Activated CD8-positive, alpha-beta T cell treated with anti-CD3 and anti-CD28 coated beads, Interleukin-2, amount 10 ng/mL, durations not matched to agents 7 days and 5 days (primary cell): Measurements from ENCODE around the gene CUBN. TPM values are rescaled to one million over a fixed set of nuclear protein-coding genes. Genes with fewer than 3 reads are reported as not detected.
"Not testable (repeated sequence)": the region's sequence is repeated elsewhere in the genome, so short reads cannot be mapped to it uniquely, and the experiment has no call there.

ENCODE experiments used
- ATAC-seq: fragments of 150-1000 bp; cut with Tn5 transposase; one replicate; pipeline ENCODE4 v1.10.0; 2021; ENCODE audit warnings: moderate library complexity
- CTCF ChIA-PET: fragments of 350-600 bp; sonication (Branson Sonifier 250); formaldehyde crosslinking; loops from one replicate; lab custom pipeline; 2021; ENCODE audit warnings: antibody characterized with exemption; lab: Charles Lee
- POLR2A ChIA-PET: fragments of 350-600 bp; sonication (Branson Sonifier 250); formaldehyde crosslinking; loops from one replicate; lab custom pipeline; 2021; ENCODE audit warnings: antibody characterized with exemption; lab: Charles Lee
- DNase-seq: peaks from one replicate; pipeline ENCODE4 v3.0.0-alpha.2; 2020
- H3K27ac Mint-ChIP-seq: one replicate; pipeline ENCODE4 v1.8.0; 2021; ENCODE audit warnings: mild to moderate bottlenecking, mixed read lengths
- H3K27me3 Mint-ChIP-seq: one replicate; pipeline ENCODE4 v1.8.0; 2021; ENCODE audit warnings: low read depth, mixed read lengths
- H3K36me3 Mint-ChIP-seq: one replicate; pipeline ENCODE4 v1.8.0; 2021; ENCODE audit warnings: low read depth, mixed read lengths
- H3K4me1 Mint-ChIP-seq: one replicate; pipeline ENCODE4 v1.8.0; 2021; ENCODE audit warnings: low read depth, mixed read lengths
- H3K4me3 Mint-ChIP-seq: one replicate; pipeline ENCODE4 v1.8.0; 2021; ENCODE audit warnings: mild to moderate bottlenecking, mixed read lengths
- H3K9me3 Mint-ChIP-seq: one replicate; pipeline ENCODE4 v1.8.0; 2022; ENCODE audit warnings: mixed read lengths; ENCODE audit not compliant: insufficient read depth
- total RNA-seq, 2 experiments: library from RNA; stranded (reverse); gene quantifications; one replicate each; pipeline ENCODE4 v1.2.3, GENCODE V29; 2021

Gene CUBN
- total RNA-seq, 2 experiments from 2014 or later = 0.68 to 1.2 TPM

- Mint-ChIP-seq H3K27ac (no peak overlapping the region), H3K4me1 (peaks cover 10% of the 10 kb centered on the region), H3K4me3 (no peak overlapping the region), H3K36me3 (no peaks in the 10 kb centered on the region), H3K9me3 (no peaks in the 10 kb centered on the region), H3K27me3 (no peaks in the 10 kb centered on the region)
- ChIA-PET CTCF (interaction anchor here (0.6 kb wide), 1 partner anchor 173 kb away, joined by 3 read pairs; no protein-coding TSS in a partner anchor), POLR2A (no interaction called here)
- ATAC-seq (no peak), DNase-seq (no peak)
Observed at GRCh38 chr10:17120694-17121093, 8.9 kb downstream of the CUBN start.

GRCh38 chr10:17119845-17120244 is 9.8 kb downstream of the CUBN start:
- Mint-ChIP-seq H3K9me3 (no peaks in the 10 kb centered on the region), H3K27me3 (no peaks in the 10 kb centered on the region), H3K4me1 (peaks cover 12% of the 10 kb centered on the region), H3K4me3 (no peak overlapping the region), H3K27ac (no peak overlapping the region), H3K36me3 (no peaks in the 10 kb centered on the region)
- DNase-seq = no peak
- ChIA-PET POLR2A (no interaction called here), CTCF (interaction anchor here (0.6 kb wide), 1 partner anchor 172 kb away, joined by 3 read pairs; no protein-coding TSS in a partner anchor)
- ATAC-seq = no peak

- DNase-seq (no peak), ATAC-seq (no peak)
- POLR2A ChIA-PET = no interaction called here
- H3K36me3 Mint-ChIP-seq = no peaks in the 10 kb centered on the region
- H3K27ac Mint-ChIP-seq = no peak overlapping the region
- CTCF ChIA-PET = interaction anchor here (1.1 kb wide), 1 partner anchor 113 kb away, joined by 3 read pairs; no protein-coding TSS in a partner anchor
- H3K9me3 Mint-ChIP-seq = no peaks in the 10 kb centered on the region
- no peaks in the 10 kb centered on the region for H3K27me3 Mint-ChIP-seq
- H3K4me3 Mint-ChIP-seq = no peak overlapping the region
- peaks cover 19% of the 10 kb centered on the region for H3K4me1 Mint-ChIP-seq
Observed at GRCh38 chr10:17116193-17116592, 13.4 kb downstream of the CUBN start.

- ChIA-PET CTCF (interaction anchor here (1.1 kb wide), 1 partner anchor 114 kb away, joined by 3 read pairs; no protein-coding TSS in a partner anchor), POLR2A (no interaction called here)
- DNase-seq (no peak), ATAC-seq (no peak)
- no peak overlapping the region for H3K4me3 Mint-ChIP-seq
- H3K4me1 Mint-ChIP-seq = peaks cover 19% of the 10 kb centered on the region
- no peak overlapping the region for H3K27ac Mint-ChIP-seq
- no peaks in the 10 kb centered on the region for H3K9me3 Mint-ChIP-seq
- no peaks in the 10 kb centered on the region for H3K36me3 Mint-ChIP-seq
- H3K27me3 Mint-ChIP-seq = no peaks in the 10 kb centered on the region
Observed at GRCh38 chr10:17115683-17116082, 13.9 kb downstream of the CUBN start.

GRCh38 chr10:17114878-17115444 is 14.7 kb downstream of the CUBN start:
- DNase-seq (peak; percentile 27), ATAC-seq (peak; percentile 64)
- Mint-ChIP-seq H3K4me1 (peaks cover 19% of the 10 kb centered on the region), H3K27ac (peak overlapping the region; percentile 28)
- CTCF ChIA-PET = interaction anchor here (0.7 kb wide), 1 partner anchor 167 kb away, joined by 4 read pairs; no protein-coding TSS in a partner anchor
- H3K27me3 Mint-ChIP-seq, H3K4me3 Mint-ChIP-seq, H3K36me3 Mint-ChIP-seq, H3K9me3 Mint-ChIP-seq, POLR2A ChIA-PET: not testable (repeated sequence)

- POLR2A ChIA-PET = no interaction called here
- no peak overlapping the region for H3K27ac Mint-ChIP-seq
- no peak overlapping the region for H3K4me3 Mint-ChIP-seq
- H3K36me3 Mint-ChIP-seq = peaks cover 2% of the 10 kb centered on the region
- no peaks in the 10 kb centered on the region for H3K9me3 Mint-ChIP-seq
- CTCF ChIA-PET = no interaction called here
- DNase-seq (no peak), ATAC-seq (no peak)
- H3K27me3 Mint-ChIP-seq = no peaks in the 10 kb centered on the region
- peaks cover 19% of the 10 kb centered on the region for H3K4me1 Mint-ChIP-seq
Observed at GRCh38 chr10:17113889-17114540, 15.6 kb downstream of the CUBN start.

- no peak for DNase-seq
- CTCF ChIA-PET = no interaction called here
- Mint-ChIP-seq H3K27me3 (no peaks in the 10 kb centered on the region), H3K4me1 (peaks cover 19% of the 10 kb centered on the region), H3K36me3 (peaks cover 2% of the 10 kb centered on the region), H3K27ac (no peak overlapping the region), H3K9me3 (no peaks in the 10 kb centered on the region), H3K4me3 (no peak overlapping the region)
- no peak for ATAC-seq
- POLR2A ChIA-PET = no interaction called here
Observed at GRCh38 chr10:17113346-17113745, 16.3 kb downstream of the CUBN start.

- ChIA-PET POLR2A (no interaction called here), CTCF (no interaction called here)
- Mint-ChIP-seq H3K4me1 (peaks cover 19% of the 10 kb centered on the region), H3K9me3 (no peaks in the 10 kb centered on the region), H3K36me3 (peaks cover 2% of the 10 kb centered on the region), H3K4me3 (no peak overlapping the region), H3K27me3 (no peaks in the 10 kb centered on the region), H3K27ac (no peak overlapping the region)
- DNase-seq (no peak), ATAC-seq (no peak)
Observed at GRCh38 chr10:17112566-17112965, 17.0 kb downstream of the CUBN start.

- no peaks in the 10 kb centered on the region for H3K27me3 Mint-ChIP-seq
- no peak for DNase-seq
- H3K27ac Mint-ChIP-seq = no peak overlapping the region
- peaks cover 2% of the 10 kb centered on the region for H3K36me3 Mint-ChIP-seq
- POLR2A ChIA-PET = no interaction called here
- CTCF ChIA-PET = no interaction called here
- H3K4me1 Mint-ChIP-seq = peaks cover 9% of the 10 kb centered on the region
- no peak overlapping the region for H3K4me3 Mint-ChIP-seq
- H3K9me3 Mint-ChIP-seq = no peaks in the 10 kb centered on the region
- no peak for ATAC-seq
Observed at GRCh38 chr10:17109475-17110207, 20.0 kb downstream of the CUBN start.

- Mint-ChIP-seq H3K27ac (no peak overlapping the region), H3K27me3 (no peaks in the 10 kb centered on the region), H3K4me1 (peaks cover 4% of the 10 kb centered on the region), H3K4me3 (no peak overlapping the region), H3K36me3 (peaks cover 2% of the 10 kb centered on the region), H3K9me3 (no peaks in the 10 kb centered on the region)
- POLR2A ChIA-PET = no interaction called here
- CTCF ChIA-PET = no interaction called here
- ATAC-seq (no peak), DNase-seq (no peak)
Observed at GRCh38 chr10:17109046-17109445, 20.6 kb downstream of the CUBN start.

GRCh38 chr10:17106991-17107390 is 22.6 kb downstream of the CUBN start:
- DNase-seq = no peak
- CTCF ChIA-PET = interaction anchor here (1.3 kb wide), 1 partner anchor 16 kb away, joined by 3 read pairs; no protein-coding TSS in a partner anchor
- H3K4me3 Mint-ChIP-seq = no peak overlapping the region
- no peaks in the 10 kb centered on the region for H3K27me3 Mint-ChIP-seq
- no peak overlapping the region for H3K27ac Mint-ChIP-seq
- POLR2A ChIA-PET = no interaction called here
- no peaks in the 10 kb centered on the region for H3K9me3 Mint-ChIP-seq
- no peak for ATAC-seq
- no peaks in the 10 kb centered on the region for H3K4me1 Mint-ChIP-seq
- H3K36me3 Mint-ChIP-seq = peaks cover 2% of the 10 kb centered on the region

GRCh38 chr10:17101910-17102266 is 27.7 kb downstream of the CUBN start:
- Mint-ChIP-seq H3K9me3 (no peaks in the 10 kb centered on the region), H3K4me1 (no peaks in the 10 kb centered on the region), H3K4me3 (no peak overlapping the region), H3K27me3 (no peaks in the 10 kb centered on the region), H3K27ac (no peak overlapping the region), H3K36me3 (peaks cover 1% of the 10 kb centered on the region)
- ATAC-seq = no peak
- no peak for DNase-seq
- POLR2A ChIA-PET = no interaction called here
- CTCF ChIA-PET = no interaction called here
